A549 treated with dexamethasone at 1 μM for 4 hours (cell line): ENCODE results near the gene LGALS12. TPM values are rescaled to one million over a fixed set of nuclear protein-coding genes. Genes with fewer than 3 reads are reported as not detected.

Source experiments
- total RNA-seq: library from RNA; stranded (reverse); fragments of 200-300 nt; extraction: Qiagen RNA extraction; gene quantifications from 5 replicates; pipeline ENCODE4 v1.2.3, GENCODE V29; 2022

LGALS12 gene, protein sequence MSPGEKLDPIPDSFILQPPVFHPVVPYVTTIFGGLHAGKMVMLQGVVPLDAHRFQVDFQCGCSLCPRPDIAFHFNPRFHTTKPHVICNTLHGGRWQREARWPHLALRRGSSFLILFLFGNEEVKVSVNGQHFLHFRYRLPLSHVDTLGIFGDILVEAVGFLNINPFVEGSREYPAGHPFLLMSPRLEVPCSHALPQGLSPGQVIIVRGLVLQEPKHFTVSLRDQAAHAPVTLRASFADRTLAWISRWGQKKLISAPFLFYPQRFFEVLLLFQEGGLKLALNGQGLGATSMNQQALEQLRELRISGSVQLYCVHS
- not detected in 5 replicates for total RNA-seq

GRCh38 chr11:63505857-63506528 lies at the start of gene LGALS12:
LGALS12 (plus strand) TSS chr11:63506084; CDS start chr11:63506459, 375 bp downstream.

GRCh38 chr11:63490551-63491239 lies 15.2 kb upstream of the LGALS12 start, which contains the start of gene PLAAT5:
PLAAT5 (minus strand) TSS chr11:63491167; CDS start chr11:63491034, 133 bp downstream.

GRCh38 chr11:63536669-63537292 lies 30.9 kb downstream of the LGALS12 start, which contains the start of gene PLAAT4:
PLAAT4 (plus strand) TSS chr11:63536808; CDS start chr11:63536869, 61 bp downstream.

GRCh38 chr11:63563201-63564055 lies 57.5 kb downstream of the LGALS12 start, which contains the start of gene PLAAT2:
PLAAT2 (minus strand) TSS chr11:63563379; CDS start chr11:63563324, 55 bp downstream.

Other genes with a start within 250 kb of the LGALS12 start
- gene SLC22A9, start 136.3 kb upstream of the LGALS12 start, total RNA-seq, result not detected in 5 replicates
- gene PLAAT5, start 14.9 kb upstream of the LGALS12 start, total RNA-seq, result 0.02 to 0.07 TPM (median 0.05 TPM) in 3 of 5 replicates, not detected in the others
- gene PLAAT4, start 30.7 kb downstream of the LGALS12 start, total RNA-seq, result 1.5 to 2.1 TPM (median 1.6 TPM) in 5 replicates
- 0.70 to 1.7 TPM (median 0.97 TPM) in 5 replicates for gene PLAAT2, start 57.3 kb downstream of the LGALS12 start, total RNA-seq
- 55.6 to 69.3 TPM (median 59.2 TPM) in 5 replicates for gene PLAAT3, start 108.3 kb downstream of the LGALS12 start, total RNA-seq
- gene ATL3, start 165.3 kb downstream of the LGALS12 start, total RNA-seq, result 31.8 to 45.9 TPM (median 41.4 TPM) in 5 replicates
- 101 to 115 TPM (median 110 TPM) in 5 replicates for gene RTN3, start 175.4 kb downstream of the LGALS12 start, total RNA-seq